Measurements from ENCODE around the gene MGMT.
A peak's percentile ranks its signal among the peaks of the same experiment; 100 is the strongest.

MGMT gene

DNA sequence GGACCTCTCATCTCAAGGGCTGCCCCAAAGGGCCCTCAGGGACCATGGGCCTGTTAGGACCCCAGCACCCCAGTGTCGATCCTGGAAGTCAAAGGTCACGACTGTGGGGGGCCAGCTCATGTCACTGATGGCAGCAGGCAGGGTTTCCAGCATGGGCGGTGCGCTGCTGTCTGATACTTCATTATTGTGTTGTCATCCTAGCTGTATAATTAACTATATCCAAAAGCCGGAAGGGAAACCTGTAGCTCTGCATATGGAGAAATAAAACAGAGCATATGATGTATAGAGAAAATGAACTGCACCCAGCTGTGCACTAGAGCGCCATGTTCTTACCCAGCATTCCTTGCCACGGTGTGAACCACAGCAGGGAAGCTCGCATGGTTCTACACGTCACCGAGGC is 300.7 kb downstream of the MGMT start:
- peak; percentile 12 for DNase-seq

DNA sequence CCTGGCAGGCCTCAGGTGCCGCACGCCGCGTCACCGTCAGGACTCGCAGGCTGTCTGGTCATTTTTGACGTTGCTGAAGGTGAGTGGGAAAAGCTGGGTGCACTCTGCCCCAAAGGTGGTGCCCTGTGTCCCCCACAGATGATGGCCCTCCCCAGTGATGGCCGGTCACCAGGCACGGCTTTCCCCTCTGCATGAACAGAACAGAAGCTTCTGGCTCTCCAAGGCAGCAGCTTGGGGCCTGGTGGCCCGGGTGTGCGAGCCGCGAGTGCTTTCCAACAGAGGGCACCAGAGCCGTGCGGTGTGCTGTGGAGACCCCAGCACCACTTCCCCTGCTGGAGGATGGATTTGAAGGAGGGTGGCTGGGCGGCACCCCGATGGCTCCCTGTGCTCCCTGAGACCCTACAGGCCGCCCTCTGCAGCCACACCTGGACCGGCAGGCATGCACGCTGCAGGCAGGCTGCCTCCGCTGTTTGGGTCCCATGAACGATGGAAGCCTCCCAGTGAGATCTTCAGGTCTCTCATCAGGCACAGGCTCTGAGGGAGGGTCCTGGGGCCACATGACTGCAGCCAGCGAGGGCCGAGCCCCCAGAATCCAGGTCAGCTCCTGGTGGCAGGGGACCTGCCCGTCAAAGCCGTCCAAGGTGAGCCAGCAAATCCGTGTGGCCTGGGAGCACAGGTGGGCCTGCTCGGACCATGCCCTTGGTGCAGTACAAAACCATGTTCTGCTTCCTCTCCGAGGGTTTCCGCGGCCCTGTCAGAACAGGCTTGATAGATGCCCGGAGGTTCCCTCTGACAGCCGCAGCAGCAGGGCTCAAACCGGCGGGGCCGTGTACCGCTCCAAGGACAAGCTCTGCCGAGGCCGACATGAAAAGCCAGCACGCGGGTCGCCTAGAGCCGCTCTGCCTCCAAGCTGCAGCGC is 301.7 kb downstream of the MGMT start:
- DNase-seq, result peak; percentile 26

DNA sequence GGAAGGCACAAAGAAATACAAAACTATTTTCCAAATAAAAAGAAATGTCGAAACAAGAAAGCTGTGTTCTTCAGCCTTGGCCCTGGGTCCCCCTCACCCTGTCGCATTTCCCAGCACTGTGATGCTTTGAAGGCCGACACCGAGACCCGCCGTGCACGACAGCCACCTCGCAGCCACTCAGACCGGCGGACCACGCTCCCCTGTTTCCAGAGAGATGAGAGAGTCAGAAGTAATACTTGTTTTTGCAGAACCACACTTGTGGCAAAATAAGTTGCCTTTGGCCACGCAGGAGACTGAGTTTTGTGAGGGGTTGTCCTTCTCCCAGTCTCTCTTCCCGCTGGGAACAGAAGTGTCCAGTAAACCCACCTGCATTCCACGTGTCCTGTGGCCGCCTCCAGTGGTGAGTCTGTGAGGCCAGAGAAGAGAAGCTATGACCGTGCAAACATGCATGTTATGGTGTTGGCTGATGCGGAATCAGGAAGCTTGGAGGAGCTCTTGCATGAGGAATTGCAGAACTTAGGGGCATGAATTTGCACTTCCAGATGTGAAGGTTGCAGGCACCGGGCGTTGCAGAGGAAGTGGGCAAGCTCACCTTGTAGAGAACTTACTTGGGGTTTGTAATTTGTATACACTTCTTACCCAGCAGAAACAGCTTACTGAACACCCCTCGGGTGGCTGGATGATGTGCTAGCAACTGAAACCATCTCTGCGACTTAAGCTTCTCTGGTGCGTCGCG is 302.5 kb downstream of the MGMT start:
- peak; percentile 28 for DNase-seq

DNA sequence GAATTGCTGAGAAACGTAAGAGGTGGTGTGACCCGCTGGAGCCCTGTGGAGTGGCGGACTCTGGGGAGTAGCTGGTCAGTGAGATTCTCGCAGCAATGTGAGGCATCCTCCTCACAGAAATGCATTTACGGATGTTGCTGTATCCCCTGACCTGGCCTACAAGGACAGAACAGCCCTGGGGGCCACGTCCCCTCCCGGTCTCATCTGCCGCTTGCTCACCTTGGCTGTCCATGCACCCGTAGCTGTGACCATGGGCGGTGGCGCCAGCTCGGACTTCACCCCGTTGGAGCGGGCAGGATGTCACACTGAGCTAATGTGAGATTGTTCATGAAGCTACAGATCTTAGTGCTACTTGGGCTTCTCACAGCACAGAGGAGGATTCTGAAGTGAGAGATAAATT is 303.2 kb downstream of the MGMT start:
- DNase-seq, result peak; percentile 28

DNA sequence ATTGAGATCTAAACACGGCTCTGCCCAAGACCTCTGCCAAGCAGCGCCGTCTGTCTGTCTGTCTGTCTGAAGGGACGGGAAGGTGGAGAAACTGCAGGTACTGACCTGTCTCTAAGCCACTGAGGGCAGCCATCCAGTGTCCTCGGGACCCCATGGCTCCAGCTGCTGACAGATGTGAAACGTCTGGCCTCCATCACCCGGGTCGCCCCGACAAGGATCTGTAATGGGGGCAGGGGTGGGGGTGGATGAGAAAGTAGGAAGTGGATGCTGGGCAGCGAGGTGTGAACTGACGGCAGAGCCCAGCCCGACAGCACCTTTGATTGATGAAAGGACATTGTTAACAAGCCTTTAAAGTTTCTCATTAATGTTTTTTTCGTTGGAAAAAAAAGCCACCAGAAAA is 304.0 kb downstream of the MGMT start:
- peak; percentile 20 for DNase-seq

DNA sequence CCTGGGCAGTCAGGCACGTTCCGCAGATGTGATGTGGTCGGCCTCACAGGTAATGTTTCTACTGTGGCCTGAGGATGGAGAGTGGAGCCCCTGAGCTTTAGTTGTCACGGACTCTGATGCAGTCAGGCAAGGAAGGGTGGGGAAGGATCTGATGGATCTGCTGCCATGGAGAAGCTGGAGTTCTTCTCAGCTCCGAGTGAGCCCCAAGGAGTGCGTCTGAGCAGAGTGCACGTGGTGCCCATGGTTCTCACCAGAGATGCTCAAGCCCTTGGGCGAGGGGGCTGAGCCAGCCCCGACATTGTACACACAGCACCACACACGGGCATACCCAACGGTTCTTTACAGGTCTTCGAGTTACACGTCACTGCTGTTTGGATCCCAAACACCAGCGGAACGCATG is 304.5 kb downstream of the MGMT start:
- DNase-seq, result peak; percentile 7

DNA sequence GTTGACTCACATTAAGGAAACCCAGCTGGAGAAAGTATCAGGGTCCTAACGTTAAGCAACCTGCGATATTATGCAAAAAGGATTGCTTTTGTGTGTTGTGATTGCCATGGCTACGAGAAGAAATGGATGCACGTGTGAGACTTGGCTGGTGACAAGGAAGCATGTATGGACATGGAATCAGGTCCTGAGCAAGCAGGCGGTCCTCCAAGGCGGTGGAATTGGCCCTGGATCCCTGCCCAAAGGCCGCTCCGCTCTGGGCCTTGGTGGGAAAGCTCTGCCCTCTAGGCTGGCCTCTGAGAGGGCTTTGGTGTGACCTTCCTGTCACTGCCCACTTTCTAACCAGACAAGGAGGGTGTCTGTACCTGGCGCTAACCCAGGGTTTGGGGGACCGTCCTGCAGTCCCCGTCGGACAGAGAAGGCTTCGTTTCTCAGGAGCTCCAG is 305.0 kb downstream of the MGMT start:
- peak; percentile 20 for DNase-seq

DNA sequence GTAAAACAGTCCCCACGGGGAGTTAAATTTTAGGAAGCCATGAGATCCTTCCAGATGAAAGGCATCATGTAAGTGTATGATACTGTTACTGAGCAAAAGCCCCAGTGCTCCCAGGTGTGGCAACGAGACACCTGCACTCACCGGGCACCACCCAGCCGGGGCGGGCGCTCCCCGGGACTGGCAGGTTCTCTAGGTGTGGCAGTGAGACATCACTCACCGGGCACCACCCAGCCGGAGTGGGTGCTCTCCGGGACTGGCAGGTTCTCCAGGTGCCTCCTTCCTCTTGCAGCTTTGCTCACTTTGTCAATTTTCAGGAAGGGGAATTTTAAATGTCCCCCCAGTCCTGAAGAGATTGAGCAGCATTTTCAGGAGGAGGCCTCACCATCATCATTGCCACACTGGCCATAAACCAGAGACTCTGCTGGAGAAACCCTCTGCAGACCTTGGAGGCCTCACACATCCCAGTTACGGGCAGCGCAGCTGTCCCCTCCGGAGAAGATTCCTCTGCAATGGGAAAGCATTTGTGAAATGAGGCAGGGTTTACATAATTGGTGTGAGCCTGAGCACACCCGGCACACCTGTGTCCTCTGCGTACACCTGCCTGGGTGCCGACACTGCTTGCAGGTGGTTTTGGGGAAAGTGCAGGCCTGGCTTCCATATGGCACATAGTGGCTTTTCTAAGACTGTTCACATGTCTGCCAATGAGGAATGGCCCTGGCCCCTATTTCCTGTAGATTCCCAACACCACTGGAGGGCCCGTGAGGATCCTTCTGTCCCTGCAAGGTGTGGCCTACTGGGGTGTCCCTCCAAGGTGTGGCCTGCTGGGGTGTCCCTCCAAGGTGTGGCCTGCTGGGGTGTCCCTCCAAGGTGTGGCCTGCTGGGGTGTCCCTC is 305.7 kb downstream of the MGMT start:
- peak; percentile 23 for DNase-seq

DNA sequence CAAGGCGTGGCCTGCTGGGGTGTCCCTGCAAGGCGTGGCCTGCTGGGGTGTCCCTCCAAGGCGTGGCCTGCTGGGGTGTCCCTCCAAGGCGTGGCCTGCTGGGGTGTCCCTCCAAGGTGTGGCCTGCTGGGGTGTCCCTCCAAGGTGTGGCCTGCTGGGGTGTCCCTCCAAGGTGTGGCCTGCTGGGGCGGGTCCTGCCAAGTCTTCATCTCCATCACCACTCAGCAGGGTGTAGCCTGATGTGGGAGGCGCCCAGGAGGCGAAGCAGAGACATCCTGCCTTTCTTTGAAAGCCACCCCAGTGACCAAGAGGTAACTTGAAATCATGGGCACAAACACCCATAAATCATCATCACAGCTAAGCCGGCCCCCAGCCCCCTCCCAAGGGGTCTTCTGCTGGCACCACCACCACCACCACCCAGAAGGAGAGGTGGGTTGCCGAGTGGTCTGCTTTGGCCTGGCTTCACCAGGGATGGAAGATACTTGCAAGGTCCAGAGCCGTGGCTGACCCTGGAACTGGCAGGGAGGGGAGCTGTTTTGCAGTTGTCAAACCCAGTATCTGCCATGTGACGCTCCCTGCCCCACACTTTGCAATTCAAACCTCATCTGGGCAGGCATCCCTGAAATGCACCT is 306.4 kb downstream of the MGMT start:
- DNase-seq, result peak; percentile 40

DNA sequence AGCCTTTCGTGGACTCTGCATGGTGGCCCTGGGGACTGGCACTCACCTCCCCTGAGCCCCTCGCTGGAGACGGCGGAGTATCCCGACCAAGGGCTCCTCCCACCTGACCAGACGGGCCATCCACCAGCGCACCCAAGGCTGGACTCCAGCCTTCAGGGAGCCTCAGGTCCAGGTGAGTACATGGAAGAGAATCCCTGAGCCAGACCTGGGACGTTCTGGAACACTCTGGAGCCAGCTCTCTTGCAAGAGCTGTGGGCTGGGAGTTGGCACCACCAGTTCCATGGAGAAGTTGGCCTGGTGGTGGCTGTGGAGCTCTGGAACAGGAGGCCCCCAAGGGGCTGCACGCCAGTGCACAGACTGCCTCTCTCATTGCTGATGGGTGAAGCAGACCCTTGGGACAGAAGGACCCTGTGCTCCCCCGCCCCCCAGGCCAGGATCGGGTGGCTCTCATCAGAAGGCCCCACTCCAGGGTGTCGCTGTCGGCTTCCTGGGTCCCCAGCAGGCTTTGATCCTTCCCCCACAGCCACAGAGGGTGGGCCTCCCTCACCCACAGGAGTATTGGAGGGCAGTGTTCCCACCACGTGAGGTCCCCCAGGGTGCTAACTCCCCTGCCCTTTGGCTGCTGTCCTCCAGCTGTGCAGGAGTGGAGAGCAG is 307.2 kb downstream of the MGMT start:
- DNase-seq, result peak; percentile 35

DNA sequence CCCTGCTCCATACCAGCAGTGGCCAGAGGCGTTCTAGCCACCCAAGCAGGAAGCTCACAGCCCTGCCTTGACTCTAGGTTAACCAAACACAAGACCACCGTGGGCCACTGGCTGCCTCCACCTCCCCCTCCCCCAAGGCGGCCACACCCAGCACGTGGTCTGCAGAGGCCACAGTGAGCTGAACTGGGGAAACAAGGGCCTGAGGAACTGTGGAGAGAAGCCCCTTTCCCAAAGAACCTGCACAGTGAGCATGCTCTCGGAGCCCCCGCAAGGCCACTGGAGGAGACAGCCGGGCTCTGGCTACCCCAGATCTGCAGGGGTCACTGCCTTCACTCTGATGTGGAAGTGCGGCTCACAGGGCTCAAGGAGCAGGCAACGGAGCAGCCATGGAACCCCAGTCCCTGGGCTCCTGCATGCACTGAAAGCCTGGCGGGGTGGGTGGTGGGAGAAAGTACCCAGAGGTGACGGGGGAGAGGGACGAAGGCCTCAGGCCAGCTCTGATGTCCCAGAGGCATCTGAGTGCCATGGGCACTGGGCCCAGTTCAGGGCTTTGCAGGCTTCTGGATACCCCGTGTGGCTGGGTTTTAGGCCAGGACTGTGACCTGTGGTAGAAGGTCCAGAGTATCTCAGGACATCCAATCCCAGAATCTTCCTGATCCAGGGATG is 307.8 kb downstream of the MGMT start:
- DNase-seq, result peak; percentile 41

DNA sequence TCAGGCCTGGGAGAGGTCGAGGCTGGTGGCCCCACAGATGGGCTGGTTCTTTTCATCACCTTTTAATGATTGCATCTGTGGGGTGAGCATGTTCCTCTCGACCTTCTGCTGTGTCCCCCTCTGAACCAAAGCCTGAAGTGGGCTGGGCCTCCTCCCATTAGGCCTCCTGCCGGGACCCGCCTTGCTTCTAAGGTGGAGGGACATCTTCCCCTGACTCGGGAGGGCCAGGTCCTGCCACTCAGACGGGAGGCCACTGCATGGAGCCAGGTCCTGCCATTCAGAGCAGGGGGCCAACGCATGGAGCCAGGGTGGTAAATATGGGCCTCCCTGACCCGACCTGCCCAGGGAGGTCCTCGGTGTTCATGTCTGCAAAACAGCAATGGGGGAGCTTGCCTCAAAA is 308.6 kb downstream of the MGMT start:
- peak; percentile 17 for DNase-seq

DNA sequence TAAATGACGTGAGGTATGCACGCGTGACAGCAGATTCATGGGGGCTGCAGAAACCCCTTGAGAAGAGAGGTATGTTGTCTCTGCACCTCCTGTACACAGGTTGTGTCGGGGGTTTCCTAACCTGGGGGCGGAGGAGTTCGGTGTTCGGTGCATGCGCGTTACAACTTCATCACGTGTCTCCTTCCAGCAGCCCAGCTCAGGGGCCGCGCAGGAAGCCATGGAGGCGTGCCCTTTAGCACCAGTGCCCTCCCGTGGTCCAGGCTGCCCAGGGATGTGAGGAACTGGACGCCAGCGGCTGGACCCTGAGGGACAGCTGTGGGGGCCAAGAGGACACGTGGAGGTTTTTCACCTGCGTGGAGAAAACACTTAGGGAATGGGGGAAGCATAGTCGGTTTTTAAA is 310.6 kb downstream of the MGMT start:
- no peak for DNase-seq

DNA sequence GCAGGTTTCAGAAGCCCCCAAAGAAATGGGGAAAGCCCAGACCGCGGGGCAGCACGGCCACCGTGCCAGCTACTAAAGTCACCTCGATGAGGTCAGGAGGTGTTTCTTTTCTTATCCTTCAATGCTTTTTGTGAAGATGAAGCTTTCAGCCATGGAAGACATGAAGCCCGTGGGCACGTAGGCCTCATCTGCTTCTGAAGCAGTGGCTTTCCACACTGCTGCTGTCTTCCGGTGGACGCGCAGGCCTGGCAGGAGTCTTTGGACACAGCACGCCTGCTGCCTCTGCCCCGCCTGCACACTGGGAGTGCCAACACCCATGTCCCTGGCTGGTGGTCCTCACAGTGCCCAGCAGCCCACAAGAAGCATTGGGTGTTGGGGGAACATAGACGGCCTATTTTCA is 311.5 kb downstream of the MGMT start:
- DNase-seq, result no peak

DNA sequence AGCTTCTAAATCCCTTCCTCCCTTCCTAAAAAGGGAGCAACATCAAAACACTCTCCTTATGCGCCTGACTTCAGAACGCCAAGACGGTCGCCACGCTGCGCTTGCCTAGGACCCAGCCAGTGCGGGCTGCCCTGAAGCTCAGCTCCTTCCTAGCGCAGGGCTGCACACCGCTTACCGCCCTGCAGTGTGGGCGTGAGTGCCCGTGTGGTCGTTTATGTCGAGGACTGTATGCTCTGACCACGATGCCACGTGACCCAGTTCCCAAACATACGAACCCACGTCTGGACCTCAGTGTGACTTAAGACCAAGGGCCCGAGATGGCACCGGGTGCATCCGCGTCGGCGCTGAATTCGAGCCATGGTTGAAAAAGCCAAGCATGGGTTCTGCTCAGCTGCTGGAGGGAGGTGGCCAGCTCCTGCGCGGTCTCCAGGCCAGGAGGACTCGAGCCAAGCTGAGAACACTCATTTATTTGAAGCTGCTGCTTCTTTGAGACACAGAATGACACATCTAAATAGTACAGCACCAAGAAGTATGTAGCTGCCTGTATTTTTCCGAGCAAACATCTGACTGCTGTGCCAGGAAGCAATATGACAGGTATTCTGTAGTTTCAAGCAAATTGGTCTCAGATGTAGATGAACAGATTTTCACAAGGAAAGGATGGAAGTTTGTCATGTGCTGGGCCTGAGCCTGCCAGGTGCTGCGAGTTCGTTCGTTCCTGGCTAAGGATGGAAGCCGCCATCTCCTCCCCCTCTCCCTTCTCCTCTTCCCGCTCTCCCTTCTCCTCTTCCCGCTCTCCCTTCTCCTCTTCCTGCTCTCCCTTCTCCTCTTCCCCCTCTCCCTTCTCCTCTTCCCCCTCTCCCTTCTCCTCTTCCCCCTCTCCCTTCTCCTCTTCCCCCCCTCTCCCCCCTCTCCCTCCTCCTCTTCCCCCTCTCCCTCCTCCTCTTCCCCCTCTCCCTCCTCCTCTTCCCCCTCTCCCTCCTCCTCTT is 312.4 kb downstream of the MGMT start:
- no peak for DNase-seq

DNA sequence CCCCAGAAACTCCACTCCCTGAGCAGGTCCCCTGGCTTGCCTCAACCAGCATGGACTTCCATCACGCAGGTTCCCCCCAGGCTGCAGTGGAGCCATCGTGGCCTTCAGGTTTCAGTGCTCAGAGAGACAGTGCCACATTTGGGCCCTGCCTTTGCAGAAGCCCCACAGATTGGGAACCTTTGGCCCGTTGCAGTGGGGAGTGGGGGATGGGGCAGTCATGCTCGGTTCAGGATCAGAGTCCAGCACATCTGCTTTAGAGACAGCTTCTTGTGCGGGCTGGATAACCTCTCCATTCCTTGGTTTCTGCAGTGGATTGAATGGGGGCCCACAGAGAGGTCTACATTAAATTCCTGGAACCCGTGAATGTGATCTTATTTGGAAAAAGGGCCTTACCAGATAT is 313.2 kb downstream of the MGMT start:
- peak; percentile 20 for DNase-seq

DNA sequence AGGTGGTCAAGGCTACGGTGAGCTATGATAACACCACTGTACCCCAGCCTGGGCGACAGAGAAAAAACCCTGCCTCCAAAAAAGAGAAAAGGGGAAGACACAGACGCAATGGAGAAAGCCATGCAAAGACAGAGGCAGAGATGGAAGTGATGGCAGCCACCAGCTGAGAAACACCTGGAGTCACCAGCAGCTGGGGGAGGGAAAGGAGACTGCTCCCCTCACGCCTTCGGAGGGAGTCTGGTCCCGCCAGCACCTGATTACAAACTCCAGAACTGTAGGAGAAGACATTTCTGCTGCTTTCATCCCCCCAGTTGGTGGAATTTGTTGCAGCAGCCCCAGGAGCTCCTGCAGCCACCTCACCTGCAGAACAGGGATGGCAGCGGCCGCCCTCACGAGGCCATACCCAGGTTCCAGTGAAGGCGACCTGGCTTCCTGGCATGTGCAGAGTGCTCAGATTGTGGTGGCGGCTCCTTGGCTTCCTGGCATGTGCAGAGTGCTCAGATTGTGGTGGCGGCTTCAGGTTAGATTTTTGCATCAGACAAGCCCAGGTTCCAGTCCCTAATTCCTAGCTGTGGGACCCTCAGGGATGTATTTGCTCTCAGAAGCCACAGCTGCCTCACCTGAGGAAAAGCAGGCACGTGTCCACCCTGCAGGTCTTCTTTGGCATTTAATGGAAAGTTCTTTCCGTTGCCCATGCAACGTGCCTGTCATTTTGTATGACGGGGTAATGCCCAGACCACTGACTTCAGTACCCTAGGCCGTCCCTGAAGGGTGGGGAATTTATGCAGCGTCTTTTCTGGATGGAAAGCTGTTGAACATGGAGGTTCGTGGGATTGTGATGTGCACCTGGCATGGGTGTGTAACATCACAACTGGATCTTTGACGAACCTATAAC is 314.1 kb downstream of the MGMT start:
- DNase-seq, result peak; percentile 17

DNA sequence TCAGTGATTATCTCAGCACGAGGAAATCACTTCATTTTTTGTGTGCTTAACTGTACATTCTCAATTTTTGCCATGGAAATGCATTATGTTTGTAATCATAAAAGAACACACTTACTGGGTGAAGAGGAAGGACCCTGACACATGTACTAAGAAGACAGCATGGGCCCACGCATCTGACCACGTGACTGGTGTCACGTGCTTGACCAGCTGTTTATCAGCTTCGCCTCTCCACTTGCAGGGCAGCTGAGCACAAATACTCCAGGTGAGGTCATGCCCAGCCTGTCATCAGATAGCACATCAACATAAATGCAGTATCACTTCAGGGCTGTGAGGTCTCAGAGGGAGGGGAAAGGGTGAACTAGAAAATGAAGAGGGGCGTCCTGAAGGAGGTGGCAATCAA is 317.2 kb downstream of the MGMT start:
- no peak for DNase-seq

DNA sequence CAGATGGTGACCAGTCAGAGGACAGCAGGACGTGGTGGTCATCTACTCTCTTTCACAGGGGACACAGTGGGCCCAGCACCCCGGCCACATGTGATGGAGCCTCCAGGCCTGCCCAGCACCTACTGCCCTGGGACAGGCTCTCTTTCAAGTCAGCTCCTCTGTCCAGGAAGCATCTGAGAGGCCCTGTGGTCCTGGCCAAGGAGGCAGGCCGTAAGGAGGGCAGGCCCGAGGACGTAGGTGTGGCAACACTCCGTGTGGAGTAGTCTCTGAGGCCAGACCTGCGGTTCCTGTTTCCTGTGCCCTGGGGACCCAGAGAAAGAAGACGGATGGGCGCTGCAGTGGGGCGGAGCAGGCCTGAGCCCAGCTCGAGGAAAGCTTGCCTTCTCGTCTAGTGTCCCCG is 317.9 kb downstream of the MGMT start:
- no peak for DNase-seq

All from activated CD8-positive, alpha-beta memory T cell treated with anti-CD3 and anti-CD28 coated beads, Interleukin-2, amount 50 U/mL, for 48 hours (primary cell).